HG03342 (cell line): ENCODE measurements around the gene LIX1L.

Experiments
- ATAC-seq: cut with Tn5 transposase; IDR thresholded peaks from one replicate; pipeline ENCODE4 v1.9.1; 2021; ENCODE audit warnings: mild to moderate bottlenecking, moderate library complexity; ENCODE audit not compliant: unreplicated experiment

LIX1L gene

GRCh38 chr1:145963265-145964019 lies 5.6 kb upstream of the LIX1L start:
- no peak for ATAC-seq

GRCh38 chr1:145962157-145963102 lies 4.6 kb upstream of the LIX1L start:
- no peak for ATAC-seq

DNA sequence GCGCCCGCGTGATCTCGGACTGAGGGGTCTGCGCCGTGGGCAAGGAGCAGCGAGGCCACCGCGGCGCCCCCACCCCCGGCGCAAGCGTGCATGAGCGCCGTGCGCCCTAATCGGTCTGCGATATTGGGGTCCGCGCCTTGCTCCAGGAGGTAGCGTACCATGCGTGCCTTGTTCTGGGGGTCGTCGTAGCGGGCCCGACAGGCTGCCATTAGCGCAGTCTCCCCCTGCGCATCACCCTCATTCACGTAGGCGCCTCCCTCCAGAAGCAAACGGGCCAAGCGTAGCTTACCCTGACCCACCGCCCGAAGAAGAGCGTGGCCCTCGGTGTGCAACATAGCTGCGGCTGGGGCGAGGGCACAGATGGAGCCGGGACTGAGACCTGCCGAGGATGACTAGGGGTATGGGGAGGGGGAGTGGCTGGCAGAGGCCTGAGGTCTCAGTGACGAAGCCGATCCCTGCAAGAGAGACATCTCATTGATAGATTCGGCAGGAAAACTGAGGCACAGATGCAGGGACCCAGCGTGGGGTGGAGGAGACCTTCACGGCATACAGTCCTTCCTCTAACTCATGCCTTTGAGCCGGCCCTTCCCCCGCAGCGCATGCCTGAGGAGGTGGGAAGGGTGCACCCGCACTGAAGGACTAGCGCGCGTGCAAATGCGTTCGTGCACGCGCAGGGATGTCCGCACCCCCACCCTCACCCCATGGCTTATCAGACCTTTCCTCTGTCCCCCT lies 3.8 kb upstream of the LIX1L start:
- ATAC-seq = no peak

DNA sequence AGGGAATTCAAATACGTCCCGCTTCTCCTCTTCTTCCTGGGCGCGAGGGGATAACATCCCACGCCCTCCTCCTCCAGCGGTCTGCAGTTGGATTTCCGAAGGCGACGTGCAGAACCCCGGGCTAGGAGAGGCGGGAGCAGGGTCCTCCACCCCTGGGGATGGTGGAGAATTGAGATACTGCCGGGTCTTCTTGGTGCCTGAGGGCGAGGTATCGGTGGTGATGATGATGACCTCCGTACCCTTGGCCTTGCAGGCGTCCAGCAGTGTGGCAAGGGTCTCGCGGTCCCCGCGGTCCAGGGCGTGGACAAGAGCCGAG lies 3.2 kb upstream of the LIX1L start:
- ATAC-seq = no peak

- no peak for ATAC-seq
These were observed 2.8 kb upstream of the LIX1L start for GRCh38 chr1:145960468-145961108.

- no peak for ATAC-seq
These were observed 2.2 kb upstream of the LIX1L start for GRCh38 chr1:145959957-145960467.

DNA sequence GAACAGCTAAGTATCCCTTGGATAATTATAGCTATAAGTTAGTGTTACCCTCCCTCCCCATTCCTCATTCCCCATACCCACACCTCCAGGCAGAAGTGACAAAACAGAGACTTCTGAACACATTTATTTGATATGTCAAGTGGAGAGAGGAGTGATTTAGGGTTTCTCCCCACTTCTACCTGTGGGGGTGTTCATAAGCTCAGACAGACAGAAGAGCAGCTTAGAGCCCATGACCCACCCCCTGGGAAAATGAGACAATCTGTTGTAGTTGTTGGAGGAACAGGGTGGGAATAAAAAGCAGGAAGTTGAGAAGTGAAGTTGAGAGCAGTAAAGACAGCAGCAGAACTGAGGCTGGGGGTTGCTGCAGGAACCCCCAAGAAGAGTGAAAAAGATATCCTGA lies 1.5 kb upstream of the LIX1L start:
- ATAC-seq = no peak

DNA sequence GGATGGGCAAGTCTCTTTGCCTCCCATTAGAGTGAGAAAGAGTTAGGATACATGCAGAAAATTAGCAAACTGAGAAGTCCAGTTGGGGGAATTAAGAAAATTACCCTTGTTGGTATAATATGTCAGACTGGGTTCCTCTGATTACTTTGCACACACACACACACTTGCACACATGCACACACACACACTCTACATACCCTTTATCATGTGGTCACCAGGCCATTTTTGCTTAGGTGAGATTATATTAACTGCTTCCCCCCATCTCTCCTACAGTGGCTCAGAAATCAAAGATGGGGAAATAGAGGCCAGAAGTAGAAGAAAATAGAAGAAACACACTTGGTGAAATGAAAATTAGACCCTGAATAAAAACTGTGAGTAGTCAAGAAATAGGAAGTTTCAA lies 917 bp upstream of the LIX1L start:
- no peak for ATAC-seq

DNA sequence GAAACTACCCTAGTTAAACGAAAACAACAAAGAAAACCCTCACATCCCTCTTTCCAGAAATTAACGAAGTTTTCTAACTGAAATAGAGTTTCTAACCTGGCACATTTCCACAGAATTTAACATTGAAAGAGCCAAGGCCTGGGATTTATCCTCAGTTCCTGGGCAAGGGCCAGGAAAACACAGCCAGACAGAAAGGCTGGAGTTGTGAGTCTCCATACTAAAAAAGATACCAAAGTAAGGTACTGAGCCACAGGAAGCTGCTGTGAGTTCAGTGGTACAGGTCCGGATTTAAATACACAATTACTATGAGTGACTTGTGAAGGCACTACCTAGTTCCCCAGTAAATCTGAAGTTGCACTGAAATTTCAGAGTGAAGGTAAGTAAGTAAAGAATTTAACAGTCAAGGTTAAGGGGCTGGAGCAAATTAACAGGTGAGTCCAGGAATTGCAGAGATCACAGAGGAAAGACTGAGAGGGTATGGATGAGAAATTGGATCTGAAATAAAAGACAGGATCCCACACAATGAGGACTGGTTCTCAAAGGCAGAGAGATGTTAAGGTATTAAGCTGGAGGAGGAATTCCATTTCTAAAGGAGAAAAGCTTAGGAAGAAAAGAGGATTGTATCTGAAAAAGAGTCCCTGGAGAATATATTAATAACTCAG lies 905 bp downstream of the LIX1L start:
- no peak for ATAC-seq

GRCh38 chr1:145956361-145956760 lies 1.5 kb downstream of the LIX1L start:
- ATAC-seq = no peak

- no peak for ATAC-seq
These were observed 2.4 kb downstream of the LIX1L start for GRCh38 chr1:145955436-145955835.

DNA sequence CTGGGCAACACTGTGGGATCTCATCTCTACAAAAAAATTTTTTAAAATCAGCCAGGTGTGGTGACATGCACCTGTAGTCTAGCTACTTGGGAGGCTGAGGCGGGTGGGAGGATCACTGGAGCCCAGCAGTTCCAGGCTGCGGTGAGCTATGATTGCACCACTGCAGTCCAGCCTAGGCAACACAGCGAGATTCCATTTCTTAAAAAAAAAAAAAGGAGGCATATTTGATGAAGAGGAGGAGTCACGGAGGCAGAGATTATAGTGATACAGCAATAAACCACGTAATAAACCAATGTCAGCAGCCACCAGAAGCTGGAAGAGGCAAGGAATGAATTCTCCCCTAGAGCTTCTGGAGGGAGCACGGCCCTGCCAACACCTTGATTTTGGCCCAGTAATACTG lies 4.0 kb downstream of the LIX1L start:
- no peak for ATAC-seq

DNA sequence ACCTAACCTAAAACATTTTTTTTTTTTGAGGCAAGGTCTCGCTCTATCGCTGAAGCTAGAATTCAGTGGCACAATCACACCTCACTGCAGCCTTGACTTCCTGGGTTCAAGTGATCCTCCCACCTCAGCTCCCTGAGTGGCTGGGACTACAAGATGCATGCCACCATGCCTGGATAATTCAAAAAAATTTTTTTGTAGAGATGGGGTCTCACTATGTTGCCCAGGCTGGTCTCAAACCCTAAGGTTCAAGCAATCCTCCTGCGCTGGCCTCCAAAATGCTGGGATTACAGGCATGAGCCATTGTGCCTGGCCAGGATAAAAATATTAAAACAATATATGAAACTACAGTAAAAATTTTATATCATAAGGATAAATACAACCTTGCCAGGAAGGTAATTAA lies 4.9 kb downstream of the LIX1L start:
- no peak for ATAC-seq

- ATAC-seq = no peak
These were observed 6.3 kb downstream of the LIX1L start for GRCh38 chr1:145951526-145951925.

GRCh38 chr1:145949219-145949618 lies 8.6 kb downstream of the LIX1L start:
- no peak for ATAC-seq

DNA sequence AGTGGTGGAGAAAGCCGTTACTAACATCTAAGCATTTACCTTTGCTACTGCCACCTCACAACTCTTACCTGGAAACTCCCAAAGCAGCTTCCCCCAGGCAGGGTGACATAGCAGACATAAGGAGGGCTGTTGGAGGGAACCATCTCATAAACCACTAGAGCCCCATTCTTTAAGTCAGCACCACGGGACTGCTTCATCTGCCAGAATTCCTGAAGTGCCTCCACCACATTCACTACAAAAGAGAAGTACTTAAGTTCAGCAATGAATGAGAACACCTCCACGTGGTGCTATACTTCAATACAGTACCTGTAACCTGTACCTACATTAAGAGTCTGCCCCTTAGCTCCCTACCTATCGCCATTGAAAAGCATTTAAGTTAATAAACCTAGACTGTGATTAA lies 10.3 kb downstream of the LIX1L start:
- ATAC-seq = no peak

DNA sequence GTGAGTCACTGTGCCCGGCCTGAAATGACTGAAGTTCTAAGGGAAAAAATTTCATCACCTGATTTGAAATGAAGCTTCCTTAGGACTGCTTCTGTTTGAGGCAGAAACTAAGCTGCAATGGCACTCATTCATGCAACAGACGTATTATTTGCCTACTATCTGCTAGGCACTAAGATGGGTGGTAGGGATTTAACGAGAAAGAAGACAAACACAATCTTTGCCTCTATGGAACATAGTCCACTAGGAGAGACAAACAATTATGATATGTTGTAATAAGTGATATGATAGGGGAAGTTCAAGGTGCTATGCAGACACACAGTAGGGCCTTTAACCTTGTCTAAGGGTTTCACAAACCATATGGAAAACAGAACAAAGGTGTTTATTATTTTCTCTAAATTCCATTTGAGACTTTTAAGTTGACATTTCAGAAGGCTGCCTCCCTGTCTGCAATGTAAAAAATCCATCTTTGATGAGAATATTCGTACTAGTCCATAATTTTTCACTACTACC lies 11.3 kb downstream of the LIX1L start:
- no peak for ATAC-seq

DNA sequence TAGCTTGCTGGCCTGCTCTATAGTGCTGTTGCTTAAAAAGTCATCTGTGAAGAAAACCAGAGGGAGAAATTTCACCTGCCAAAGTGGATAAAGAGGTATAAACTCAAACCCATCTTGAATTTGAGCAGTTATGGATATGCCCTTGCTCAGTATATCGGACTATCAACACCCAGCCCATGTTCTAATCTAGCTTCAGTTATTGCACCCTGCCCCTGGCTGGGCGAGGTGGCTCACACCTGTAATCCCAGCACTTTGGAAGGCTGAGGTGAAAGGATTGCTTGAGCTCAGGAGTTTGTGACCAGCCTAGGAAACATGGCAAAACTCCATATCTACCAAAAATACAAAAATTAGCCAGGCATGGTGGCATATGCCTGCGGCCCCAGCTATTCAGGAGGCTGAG lies 13.3 kb downstream of the LIX1L start:
- no peak for ATAC-seq

DNA sequence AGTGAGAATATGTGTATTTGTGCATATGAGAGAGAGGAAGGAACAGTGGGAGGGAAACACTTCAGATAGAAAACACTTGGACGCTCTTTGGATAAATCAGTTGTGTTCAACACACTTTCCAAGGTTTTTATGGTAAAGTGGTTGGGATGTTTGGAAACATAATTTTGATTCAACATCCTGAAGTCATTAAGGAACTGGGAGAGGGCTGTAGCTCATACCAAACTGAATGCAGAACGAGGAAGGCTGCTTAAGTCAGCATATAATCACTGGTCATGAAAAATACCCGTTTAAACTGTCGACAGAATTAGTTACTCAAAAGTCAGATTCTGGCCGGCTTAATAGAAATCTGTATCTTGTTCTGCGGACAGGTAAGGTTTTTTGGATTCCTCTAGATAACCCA lies 14.9 kb downstream of the LIX1L start:
- no peak for ATAC-seq

DNA sequence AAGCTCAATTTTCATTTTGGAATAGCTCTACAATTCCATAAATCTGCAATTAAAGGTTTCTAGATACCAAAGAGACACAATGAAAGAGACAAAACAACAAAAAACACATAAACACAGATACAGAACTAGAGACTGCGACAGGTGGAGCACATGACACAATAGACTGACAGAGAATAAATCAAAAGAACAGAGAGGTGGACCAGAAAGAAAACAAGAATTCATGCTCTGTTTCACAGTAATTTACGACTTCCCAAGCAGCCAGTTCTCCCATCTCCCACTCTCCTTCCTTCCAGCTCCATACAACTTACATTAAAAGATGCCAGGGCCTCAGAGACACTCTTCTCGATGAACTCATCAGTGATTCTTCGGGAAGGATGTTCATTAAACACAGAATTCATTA lies 15.4 kb downstream of the LIX1L start:
- no peak for ATAC-seq
